ENCODE results near the gene TMEM87B. TPM values are rescaled to one million over a fixed set of nuclear protein-coding genes. Genes with fewer than 3 reads are reported as not detected.

TMEM87B gene
- polyA plus RNA-seq, 1 donor from 2014 or later: 12.8 TPM

GRCh38 chr2:112006076-112006410, 49.0 kb upstream of the TMEM87B start:
- H3K9me2 ChIP-seq (ENCODE audit: insufficient read depth, low read length): no peaks in the 10 kb centered on the region
- no peaks in the 10 kb centered on the region for H3K36me3 ChIP-seq (ENCODE audit: insufficient read depth, low read length)
- no peaks in the 10 kb centered on the region for H3K27me3 ChIP-seq (ENCODE audit: insufficient read depth, low read depth, low read length)
- H2AFZ ChIP-seq (ENCODE audit: low read depth, low read length): no peak overlapping the region
- H4K20me1 ChIP-seq (ENCODE audit: insufficient read depth): no peaks in the 10 kb centered on the region
- no peak overlapping the region for H3K4me2 ChIP-seq (ENCODE audit: low read length)
- no peaks in the 10 kb centered on the region for H3K79me2 ChIP-seq (replicated peaks; ENCODE audit: insufficient read depth, low read length)
- no peaks in the 10 kb centered on the region for H3K9me3 ChIP-seq (ENCODE audit: low read length)
- no peaks in the 10 kb centered on the region for H3F3A ChIP-seq (ENCODE audit: insufficient read depth, low read length, poor library complexity, severe bottlenecking)
- TF ChIP-seq, protein P1, sequence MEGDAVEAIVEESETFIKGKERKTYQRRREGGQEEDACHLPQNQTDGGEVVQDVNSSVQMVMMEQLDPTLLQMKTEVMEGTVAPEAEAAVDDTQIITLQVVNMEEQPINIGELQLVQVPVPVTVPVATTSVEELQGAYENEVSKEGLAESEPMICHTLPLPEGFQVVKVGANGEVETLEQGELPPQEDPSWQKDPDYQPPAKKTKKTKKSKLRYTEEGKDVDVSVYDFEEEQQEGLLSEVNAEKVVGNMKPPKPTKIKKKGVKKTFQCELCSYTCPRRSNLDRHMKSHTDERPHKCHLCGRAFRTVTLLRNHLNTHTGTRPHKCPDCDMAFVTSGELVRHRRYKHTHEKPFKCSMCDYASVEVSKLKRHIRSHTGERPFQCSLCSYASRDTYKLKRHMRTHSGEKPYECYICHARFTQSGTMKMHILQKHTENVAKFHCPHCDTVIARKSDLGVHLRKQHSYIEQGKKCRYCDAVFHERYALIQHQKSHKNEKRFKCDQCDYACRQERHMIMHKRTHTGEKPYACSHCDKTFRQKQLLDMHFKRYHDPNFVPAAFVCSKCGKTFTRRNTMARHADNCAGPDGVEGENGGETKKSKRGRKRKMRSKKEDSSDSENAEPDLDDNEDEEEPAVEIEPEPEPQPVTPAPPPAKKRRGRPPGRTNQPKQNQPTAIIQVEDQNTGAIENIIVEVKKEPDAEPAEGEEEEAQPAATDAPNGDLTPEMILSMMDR (IDR thresholded peaks at IDR 0.05; ENCODE audit: poor library complexity, severe bottlenecking): no peak
- TF ChIP-seq, protein P2, sequence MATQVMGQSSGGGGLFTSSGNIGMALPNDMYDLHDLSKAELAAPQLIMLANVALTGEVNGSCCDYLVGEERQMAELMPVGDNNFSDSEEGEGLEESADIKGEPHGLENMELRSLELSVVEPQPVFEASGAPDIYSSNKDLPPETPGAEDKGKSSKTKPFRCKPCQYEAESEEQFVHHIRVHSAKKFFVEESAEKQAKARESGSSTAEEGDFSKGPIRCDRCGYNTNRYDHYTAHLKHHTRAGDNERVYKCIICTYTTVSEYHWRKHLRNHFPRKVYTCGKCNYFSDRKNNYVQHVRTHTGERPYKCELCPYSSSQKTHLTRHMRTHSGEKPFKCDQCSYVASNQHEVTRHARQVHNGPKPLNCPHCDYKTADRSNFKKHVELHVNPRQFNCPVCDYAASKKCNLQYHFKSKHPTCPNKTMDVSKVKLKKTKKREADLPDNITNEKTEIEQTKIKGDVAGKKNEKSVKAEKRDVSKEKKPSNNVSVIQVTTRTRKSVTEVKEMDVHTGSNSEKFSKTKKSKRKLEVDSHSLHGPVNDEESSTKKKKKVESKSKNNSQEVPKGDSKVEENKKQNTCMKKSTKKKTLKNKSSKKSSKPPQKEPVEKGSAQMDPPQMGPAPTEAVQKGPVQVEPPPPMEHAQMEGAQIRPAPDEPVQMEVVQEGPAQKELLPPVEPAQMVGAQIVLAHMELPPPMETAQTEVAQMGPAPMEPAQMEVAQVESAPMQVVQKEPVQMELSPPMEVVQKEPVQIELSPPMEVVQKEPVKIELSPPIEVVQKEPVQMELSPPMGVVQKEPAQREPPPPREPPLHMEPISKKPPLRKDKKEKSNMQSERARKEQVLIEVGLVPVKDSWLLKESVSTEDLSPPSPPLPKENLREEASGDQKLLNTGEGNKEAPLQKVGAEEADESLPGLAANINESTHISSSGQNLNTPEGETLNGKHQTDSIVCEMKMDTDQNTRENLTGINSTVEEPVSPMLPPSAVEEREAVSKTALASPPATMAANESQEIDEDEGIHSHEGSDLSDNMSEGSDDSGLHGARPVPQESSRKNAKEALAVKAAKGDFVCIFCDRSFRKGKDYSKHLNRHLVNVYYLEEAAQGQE (IDR thresholded peaks at IDR 0.05; ENCODE audit: borderline replicate concordance): no peak
- no peak for TF ChIP-seq SMC3 (conservative IDR thresholded peaks at IDR 0.05; ENCODE audit: poor library complexity)
- TF ChIP-seq EZH2 (IDR thresholded peaks at IDR 0.05; ENCODE audit: borderline replicate concordance, insufficient read depth, low read length, poor library complexity, severe bottlenecking): no peak
- no peak for TF ChIP-seq TAF1 (IDR thresholded peaks at IDR 0.05; ENCODE audit: low read depth)
- no peak for TF ChIP-seq RAD21 (conservative IDR thresholded peaks at IDR 0.05)
- no peak for TF ChIP-seq MXI1 (conservative IDR thresholded peaks at IDR 0.05; ENCODE audit: poor library complexity, severe bottlenecking)
- no peak for TF ChIP-seq EP300 (conservative IDR thresholded peaks at IDR 0.05; ENCODE audit: poor library complexity, severe bottlenecking)
- no peak for TF ChIP-seq POLR2AphosphoS5 (IDR thresholded peaks at IDR 0.05)
- H3K27ac ChIP-seq (ENCODE audit: low read length): no peak overlapping the region
- no peak overlapping the region for H3K4me3 ChIP-seq (ENCODE audit: low read length)
- H3K9ac ChIP-seq (ENCODE audit: low read length): no peak overlapping the region

DNA sequence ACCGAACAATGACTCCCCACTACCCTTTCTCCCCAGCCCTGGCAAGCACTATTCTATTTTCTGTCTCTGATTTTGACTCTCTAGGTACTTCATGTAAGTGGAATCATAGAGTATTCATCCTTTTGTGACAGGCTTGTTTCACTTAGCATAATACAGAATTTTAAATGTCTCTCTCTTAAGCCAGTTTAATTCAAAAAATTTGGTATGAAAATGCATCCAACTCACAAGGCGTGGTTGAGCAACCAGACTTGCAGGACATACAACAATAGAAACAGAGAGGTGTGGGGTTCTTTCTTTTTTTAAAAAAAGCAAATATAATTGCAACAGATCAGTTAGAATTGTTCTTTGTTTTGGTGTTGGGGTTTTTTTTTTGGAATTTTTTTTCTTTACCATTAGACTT, 47.6 kb upstream of the TMEM87B start:
- Histone ChIP-seq H3K79me2 (replicated peaks; ENCODE audit: insufficient read depth, low read length) (no peaks in the 10 kb centered on the region), H3K36me3 (ENCODE audit: insufficient read depth, low read length) (no peaks in the 10 kb centered on the region), H3K4me3 (ENCODE audit: low read length) (no peak overlapping the region), H4K20me1 (ENCODE audit: insufficient read depth) (no peaks in the 10 kb centered on the region), H3K9me2 (ENCODE audit: insufficient read depth, low read length) (no peaks in the 10 kb centered on the region), H3K27ac (ENCODE audit: low read length) (no peak overlapping the region), H3K4me2 (ENCODE audit: low read length) (no peak overlapping the region), H3F3A (ENCODE audit: insufficient read depth, low read length, poor library complexity, severe bottlenecking) (no peaks in the 10 kb centered on the region), H2AFZ (ENCODE audit: low read depth, low read length) (no peak overlapping the region), H3K27me3 (ENCODE audit: insufficient read depth, low read depth, low read length) (no peaks in the 10 kb centered on the region), H3K9ac (ENCODE audit: low read length) (no peak overlapping the region), H3K9me3 (ENCODE audit: low read length) (no peaks in the 10 kb centered on the region)
- TF ChIP-seq RAD21 (conservative IDR thresholded peaks at IDR 0.05): no peak
- no peak for TF ChIP-seq SMC3 (conservative IDR thresholded peaks at IDR 0.05; ENCODE audit: poor library complexity)
- no peak for TF ChIP-seq TAF1 (IDR thresholded peaks at IDR 0.05; ENCODE audit: low read depth)
- TF ChIP-seq, protein P2 (IDR thresholded peaks at IDR 0.05; ENCODE audit: borderline replicate concordance): no peak
- no peak for TF ChIP-seq MXI1 (conservative IDR thresholded peaks at IDR 0.05; ENCODE audit: poor library complexity, severe bottlenecking)
- TF ChIP-seq POLR2AphosphoS5 (IDR thresholded peaks at IDR 0.05): no peak
- no peak for TF ChIP-seq EP300 (conservative IDR thresholded peaks at IDR 0.05; ENCODE audit: poor library complexity, severe bottlenecking)
- TF ChIP-seq, protein P1 (IDR thresholded peaks at IDR 0.05; ENCODE audit: poor library complexity, severe bottlenecking): no peak
- TF ChIP-seq EZH2 (IDR thresholded peaks at IDR 0.05; ENCODE audit: borderline replicate concordance, insufficient read depth, low read length, poor library complexity, severe bottlenecking): no peak

Data from neural cell (in vitro differentiated cells).